HepG2 (cell line): ENCODE data around the gene GPR25. TPM values are rescaled to one million over a fixed set of nuclear protein-coding genes. Genes with fewer than 3 reads are reported as not detected.

Source experiments
- DNMT3B ChIP-seq: conservative IDR thresholded peaks from 2 replicates; pipeline ENCODE4 v1.6.1; 2016; ENCODE audit warnings: missing biosample characterization, control low read depth
- GATAD2A ChIP-seq: IDR thresholded peaks from 2 replicates; pipeline ENCODE4 v1.6.1; 2016
- HMG20B ChIP-seq: conservative IDR thresholded peaks from 2 replicates; pipeline ENCODE4 v1.6.1; 2016; ENCODE audit warnings: missing genetic modification reagents, missing compliant biosample characterization
- HNF4A ChIP-seq: sonication (generic); formaldehyde crosslinking; IDR thresholded peaks from 2 replicates; pipeline ENCODE4 v1.4.0; 2020; ENCODE audit warnings: missing genetic modification reagents
- HNF4G ChIP-seq, 2 experiments: sonication (generic) in 1 of 2; formaldehyde crosslinking in 1 of 2; IDR thresholded peaks; 2 replicates each; pipeline versions ENCODE4 v1.4.0 to v1.6.1; 2011 to 2020; ENCODE audit warnings: borderline replicate concordance in 2 of 2, low read depth in 2 of 2, mild to moderate bottlenecking in 2 of 2, low read length in 1 of 2, missing genetic modification reagents in 1 of 2, moderate library complexity in 1 of 2
- HNRNPL ChIP-seq: fragments of 200-400 bp; formaldehyde crosslinking; IDR thresholded peaks from 2 replicates; pipeline ENCODE4 v1.6.1; 2017; ENCODE audit warnings: mild to moderate bottlenecking, low read depth, low read length
- HNRNPLL ChIP-seq: fragments of 200-400 bp; formaldehyde crosslinking; IDR thresholded peaks from 2 replicates; pipeline ENCODE4 v1.6.1; 2017; ENCODE audit warnings: mild to moderate bottlenecking, low read depth, low read length; ENCODE audit not compliant: poor library complexity, severe bottlenecking
- MIXL1 ChIP-seq: IDR thresholded peaks from 2 replicates; pipeline ENCODE4 v1.6.1; 2016
- MTA1 ChIP-seq: sonication (generic); formaldehyde crosslinking; IDR thresholded peaks from 2 replicates; pipeline ENCODE4 v1.4.0; 2020; ENCODE audit warnings: missing genetic modification reagents, mild to moderate bottlenecking, borderline replicate concordance
- MYC ChIP-seq: sonication (generic); formaldehyde crosslinking; IDR thresholded peaks from 2 replicates; pipeline ENCODE4 v1.9.0; 2021; ENCODE audit warnings: missing genetic modification reagents, borderline replicate concordance
- NCOA2 ChIP-seq: sonication (generic); formaldehyde crosslinking; IDR thresholded peaks from 2 replicates; pipeline ENCODE4 v1.8.0; 2022; ENCODE audit warnings: inconsistent platforms
- POLR2AphosphoS5 ChIP-seq: IDR thresholded peaks from 2 replicates; pipeline ENCODE4 v1.6.1; 2012; ENCODE audit warnings: low read depth, low read length
- RBAK ChIP-seq: sonication (generic); formaldehyde crosslinking; IDR thresholded peaks from 2 replicates; pipeline ENCODE4 v1.5.1; 2020; ENCODE audit warnings: mild to moderate bottlenecking, missing genetic modification reagents
- ZFX ChIP-seq: sonication (generic); formaldehyde crosslinking; IDR thresholded peaks from 2 replicates; pipeline ENCODE4 v1.4.0; 2020; ENCODE audit warnings: mild to moderate bottlenecking, low read depth, missing genetic modification reagents, moderate library complexity
- ZNF331 ChIP-seq: sonication (generic); formaldehyde crosslinking; IDR thresholded peaks from 2 replicates; pipeline ENCODE4 v1.4.0; 2020; ENCODE audit warnings: missing genetic modification reagents
- ZNF580 ChIP-seq: IDR thresholded peaks from 2 replicates; pipeline ENCODE4 v1.6.1; 2016; ENCODE audit warnings: low read depth, borderline replicate concordance
- ZNF687 ChIP-seq: sonication (generic); formaldehyde crosslinking; IDR thresholded peaks from 2 replicates; pipeline ENCODE4 v1.5.1; 2020; ENCODE audit warnings: mild to moderate bottlenecking, missing genetic modification reagents, moderate library complexity
- polyA plus RNA-seq, 8 experiments: library from polyadenylated mRNA; depleted of rRNA in 3 of 8; stranded (reverse) in 7 of 8; unstranded in 1 of 8; fragments of >200 nt; fragmentation: Illumina TruSeq in 4 of 8; extraction: Trizol in 4 of 8; gene quantifications; 2 replicates each; pipeline versions ENCODE4 v1.2.1 to v1.2.3, GENCODE V29; 2011 to 2016; ENCODE audit warnings: low read depth in 4 of 8, missing spikeins in 1 of 8, mixed read lengths in 1 of 8; ENCODE audit not compliant: insufficient read depth in 1 of 8
- total RNA-seq, 5 experiments: library from RNA; depleted of rRNA; stranded (reverse); fragments of >200 nt; fragmentation: Illumina TruSeq; extraction: Trizol; gene quantifications; 2 replicates each; pipeline ENCODE4 v1.2.3, GENCODE V29; 2016; ENCODE audit warnings: low read depth in 1 of 5
- TF ChIP-seq, protein P1 (sequence below): sonication (generic); formaldehyde crosslinking; IDR thresholded peaks from 2 replicates; pipeline ENCODE4 v1.5.1; 2020; ENCODE audit warnings: mild to moderate bottlenecking, missing genetic modification reagents, borderline replicate concordance
- TF ChIP-seq, protein P2 (sequence below): sonication (generic); formaldehyde crosslinking; IDR thresholded peaks from 2 replicates; pipeline ENCODE4 v1.4.0; 2020; ENCODE audit warnings: mild to moderate bottlenecking, missing genetic modification reagents

GPR25 gene
- total and polyA plus RNA-seq, 2 of the 13 experiments (the other 11 are each of a cell fraction or from before 2014, with no cell fraction given), result not detected

DNA sequence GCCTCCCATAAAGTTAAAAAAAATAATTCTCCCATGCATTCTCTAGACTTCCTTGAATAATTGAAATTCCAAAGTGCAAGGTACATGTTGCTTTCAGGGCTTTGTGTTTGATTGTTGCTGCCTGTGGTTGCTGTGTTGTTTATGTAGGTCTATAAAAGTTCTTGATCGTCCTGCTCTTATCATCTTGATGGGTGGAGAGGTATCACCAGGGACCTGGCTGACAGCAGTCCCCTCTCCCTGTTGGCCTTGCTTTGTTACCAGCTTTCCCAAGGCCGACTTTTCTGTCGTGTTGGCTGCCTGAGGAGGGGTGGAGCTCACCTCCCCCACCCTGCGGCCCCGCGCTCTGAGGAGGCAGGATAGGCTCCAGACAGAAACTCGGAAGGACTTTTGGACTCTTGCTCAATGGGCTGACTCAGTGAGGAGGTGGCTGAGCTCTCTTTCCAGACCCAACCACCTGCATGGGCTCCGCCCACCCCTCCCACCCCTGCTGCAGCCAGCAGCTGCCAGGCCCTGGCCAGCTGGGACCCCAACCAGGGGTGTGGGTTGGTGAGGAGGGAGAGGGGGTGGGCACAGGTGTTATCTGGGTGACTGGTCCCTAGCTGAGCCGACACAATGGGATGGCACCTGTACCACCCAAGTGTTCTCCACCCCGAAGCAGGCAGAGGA is 23.9 kb downstream of the GPR25 start (continued):
- TF ChIP-seq ZNF687 (CRISPR knock-in tag) (peak; percentile 82), POLR2AphosphoS5 (no peak), ZNF331 (CRISPR knock-in tag) (peak; percentile 88; the same call in 1 of the 2 replicates), DNMT3B (0 out of 2 replicates have a peak, but pooled peaks have one; percentile 22), HMG20B (CRISPR knock-in tag) (peak; percentile 64; the same call in 1 of the 2 replicates), RBAK (CRISPR knock-in tag) (no peak), MYC (peak; percentile 65; the same call in 1 of the 2 replicates), HNF4A (CRISPR knock-in tag) (peak; percentile 99), GATAD2A (peak; percentile 99), MIXL1 (peak; percentile 50; the same call in 1 of the 2 replicates), ZNF580 (CRISPR knock-in tag) (peak; percentile 41; the same call in 1 of the 2 replicates), NCOA2 (CRISPR knock-in tag) (peak; percentile 91), HNRNPLL (peak; percentile 14), HNF4G (IDR thresholded peaks at IDR 0.05; ENCODE audit: borderline replicate concordance, low read depth, low read length) (peak; percentile 93; the same call in 1 of the 2 replicates), HNF4G (CRISPR knock-in tag; IDR thresholded peaks at IDR 0.05; ENCODE audit: borderline replicate concordance, low read depth) (peak; percentile 95), HNRNPL (peak; percentile 78), ZFX (CRISPR knock-in tag) (peak; percentile 62), MTA1 (peak; percentile 98)
- TF ChIP-seq, protein P1, sequence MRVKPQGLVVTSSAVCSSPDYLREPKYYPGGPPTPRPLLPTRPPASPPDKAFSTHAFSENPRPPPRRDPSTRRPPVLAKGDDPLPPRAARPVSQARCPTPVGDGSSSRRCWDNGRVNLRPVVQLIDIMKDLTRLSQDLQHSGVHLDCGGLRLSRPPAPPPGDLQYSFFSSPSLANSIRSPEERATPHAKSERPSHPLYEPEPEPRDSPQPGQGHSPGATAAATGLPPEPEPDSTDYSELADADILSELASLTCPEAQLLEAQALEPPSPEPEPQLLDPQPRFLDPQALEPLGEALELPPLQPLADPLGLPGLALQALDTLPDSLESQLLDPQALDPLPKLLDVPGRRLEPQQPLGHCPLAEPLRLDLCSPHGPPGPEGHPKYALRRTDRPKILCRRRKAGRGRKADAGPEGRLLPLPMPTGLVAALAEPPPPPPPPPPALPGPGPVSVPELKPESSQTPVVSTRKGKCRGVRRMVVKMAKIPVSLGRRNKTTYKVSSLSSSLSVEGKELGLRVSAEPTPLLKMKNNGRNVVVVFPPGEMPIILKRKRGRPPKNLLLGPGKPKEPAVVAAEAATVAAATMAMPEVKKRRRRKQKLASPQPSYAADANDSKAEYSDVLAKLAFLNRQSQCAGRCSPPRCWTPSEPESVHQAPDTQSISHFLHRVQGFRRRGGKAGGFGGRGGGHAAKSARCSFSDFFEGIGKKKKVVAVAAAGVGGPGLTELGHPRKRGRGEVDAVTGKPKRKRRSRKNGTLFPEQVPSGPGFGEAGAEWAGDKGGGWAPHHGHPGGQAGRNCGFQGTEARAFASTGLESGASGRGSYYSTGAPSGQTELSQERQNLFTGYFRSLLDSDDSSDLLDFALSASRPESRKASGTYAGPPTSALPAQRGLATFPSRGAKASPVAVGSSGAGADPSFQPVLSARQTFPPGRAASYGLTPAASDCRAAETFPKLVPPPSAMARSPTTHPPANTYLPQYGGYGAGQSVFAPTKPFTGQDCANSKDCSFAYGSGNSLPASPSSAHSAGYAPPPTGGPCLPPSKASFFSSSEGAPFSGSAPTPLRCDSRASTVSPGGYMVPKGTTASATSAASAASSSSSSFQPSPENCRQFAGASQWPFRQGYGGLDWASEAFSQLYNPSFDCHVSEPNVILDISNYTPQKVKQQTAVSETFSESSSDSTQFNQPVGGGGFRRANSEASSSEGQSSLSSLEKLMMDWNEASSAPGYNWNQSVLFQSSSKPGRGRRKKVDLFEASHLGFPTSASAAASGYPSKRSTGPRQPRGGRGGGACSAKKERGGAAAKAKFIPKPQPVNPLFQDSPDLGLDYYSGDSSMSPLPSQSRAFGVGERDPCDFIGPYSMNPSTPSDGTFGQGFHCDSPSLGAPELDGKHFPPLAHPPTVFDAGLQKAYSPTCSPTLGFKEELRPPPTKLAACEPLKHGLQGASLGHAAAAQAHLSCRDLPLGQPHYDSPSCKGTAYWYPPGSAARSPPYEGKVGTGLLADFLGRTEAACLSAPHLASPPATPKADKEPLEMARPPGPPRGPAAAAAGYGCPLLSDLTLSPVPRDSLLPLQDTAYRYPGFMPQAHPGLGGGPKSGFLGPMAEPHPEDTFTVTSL, result peak; percentile 56; the same call in 1 of the 2 replicates
- TF ChIP-seq, protein P2, sequence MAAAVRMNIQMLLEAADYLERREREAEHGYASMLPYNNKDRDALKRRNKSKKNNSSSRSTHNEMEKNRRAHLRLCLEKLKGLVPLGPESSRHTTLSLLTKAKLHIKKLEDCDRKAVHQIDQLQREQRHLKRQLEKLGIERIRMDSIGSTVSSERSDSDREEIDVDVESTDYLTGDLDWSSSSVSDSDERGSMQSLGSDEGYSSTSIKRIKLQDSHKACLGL (CRISPR knock-in tag), result no peak
